OCI-LY1 (cell line): ENCODE measurements around the gene ARHGAP22.
"Not testable (repeated sequence)": the region's sequence is repeated elsewhere in the genome, so short reads cannot be mapped to it uniquely, and the experiment has no call there.

Experiments used
- H2AFZ ChIP-seq: fragments of 200-600 bp; sonication (generic), shearing (Covaris generic); 2 replicates; pipeline ENCODE4 v1.6.0; 2014; ENCODE audit warnings: antibody characterized with exemption, mild to moderate bottlenecking, low read length
- H3F3A ChIP-seq: fragments of 200-600 bp; sonication (generic), shearing (Covaris generic); 2 replicates; pipeline ENCODE4 v1.6.0; 2014; ENCODE audit warnings: mild to moderate bottlenecking, antibody characterized with exemption, low read length, moderate library complexity; ENCODE audit not compliant: insufficient read depth
- H3K27ac ChIP-seq: fragments of 200-600 bp; sonication (generic); 2 replicates; pipeline ENCODE4 v1.5.1; 2014; ENCODE audit warnings: low read length, mixed run types, mild to moderate bottlenecking, low read depth; ENCODE audit not compliant: poor library complexity, severe bottlenecking
- H3K27me3 ChIP-seq: fragments of 200-600 bp; sonication (generic); 2 replicates; pipeline ENCODE4 v1.6.0; 2014; ENCODE audit warnings: antibody characterized with exemption, mild to moderate bottlenecking, low read length, moderate library complexity; ENCODE audit not compliant: insufficient read depth
- H3K36me3 ChIP-seq: fragments of 200-600 bp; sonication (generic); 2 replicates; pipeline ENCODE4 v1.6.1; 2014; ENCODE audit warnings: mild to moderate bottlenecking, antibody characterized with exemption, low read length, moderate library complexity, mixed read lengths; ENCODE audit not compliant: insufficient read depth
- H3K4me1 ChIP-seq: fragments of 200-600 bp; sonication (generic); 2 replicates; pipeline ENCODE4 v1.5.1; 2014; ENCODE audit warnings: mild to moderate bottlenecking, low read length, moderate library complexity; ENCODE audit not compliant: insufficient read depth, severe bottlenecking
- H3K4me2 ChIP-seq: fragments of 200-600 bp; sonication (generic), shearing (Covaris generic); 2 replicates; pipeline ENCODE4 v1.6.1; 2014; ENCODE audit warnings: low read length
- H3K4me3 ChIP-seq: fragments of 200-600 bp; sonication (generic); 2 replicates; pipeline ENCODE4 v1.5.1; 2014; ENCODE audit warnings: low read length, low read depth, mild to moderate bottlenecking, mixed read lengths; ENCODE audit not compliant: poor library complexity, severe bottlenecking
- H3K79me2 ChIP-seq: fragments of 200-600 bp; shearing (Covaris generic); 2 replicates; pipeline ENCODE4 v1.6.1; 2016; ENCODE audit warnings: mixed run types, low read length, mixed read lengths; ENCODE audit not compliant: insufficient read depth
- H3K9ac ChIP-seq: fragments of 200-600 bp; sonication (generic), shearing (Covaris generic); 2 replicates; pipeline ENCODE4 v1.6.1; 2014; ENCODE audit warnings: mild to moderate bottlenecking, low read length, mixed read lengths
- H3K9me2 ChIP-seq: fragments of 200-600 bp; sonication (generic), shearing (Covaris generic); 2 replicates; pipeline ENCODE4 v1.6.1; 2014; ENCODE audit warnings: low read depth, mild to moderate bottlenecking, low read length, mixed read lengths
- H3K9me3 ChIP-seq: fragments of 200-600 bp; shearing (Covaris generic); 2 replicates; pipeline ENCODE4 v1.6.1; 2014; ENCODE audit warnings: low read length, mixed read lengths
- H4K20me1 ChIP-seq: fragments of 200-600 bp; sonication (generic), shearing (Covaris generic); 2 replicates; pipeline ENCODE4 v1.6.0; 2016; ENCODE audit warnings: mild to moderate bottlenecking, low read length; ENCODE audit not compliant: insufficient read depth
- CTCF ChIP-seq: fragments of 200-600 bp; sonication (generic), shearing (Covaris generic); IDR thresholded peaks from 2 replicates; pipeline ENCODE4 v1.5.1; 2017; ENCODE audit warnings: mild to moderate bottlenecking, antibody characterized with exemption, low read length, moderate library complexity, mixed read lengths
- EZH2 ChIP-seq: fragments of 200-600 bp; sonication (generic), shearing (Covaris generic); IDR thresholded peaks from 2 replicates; pipeline ENCODE4 v1.8.0; 2017; ENCODE audit warnings: borderline replicate concordance, mixed run types, mild to moderate bottlenecking, antibody characterized with exemption, low read length, moderate library complexity, mixed read lengths

The ARHGAP22 gene

GRCh38 chr10:48429309-48429708 is 175.6 kb downstream of the ARHGAP22 start:
- Histone ChIP-seq H3K27ac (no peak overlapping the region), H3K79me2 (no peaks in the 10 kb centered on the region), H4K20me1 (no peaks in the 10 kb centered on the region), H2AFZ (no peak overlapping the region), H3K36me3 (no peaks in the 10 kb centered on the region), H3K9me2 (no peaks in the 10 kb centered on the region), H3K9ac (no peak overlapping the region), H3K4me2 (no peak overlapping the region), H3K4me1 (no peaks in the 10 kb centered on the region), H3K4me3 (no peak overlapping the region), H3F3A (no peaks in the 10 kb centered on the region), H3K9me3 (no peaks in the 10 kb centered on the region), H3K27me3 (no peaks in the 10 kb centered on the region)
- TF ChIP-seq EZH2 (no peak), CTCF (no peak)

- H3K36me3 ChIP-seq, result no peaks in the 10 kb centered on the region
- H3K9ac ChIP-seq, result no peak overlapping the region
- no peak overlapping the region for H3K4me2 ChIP-seq
- H3F3A ChIP-seq, result no peaks in the 10 kb centered on the region
- no peak overlapping the region for H3K27ac ChIP-seq
- no peaks in the 10 kb centered on the region for H3K4me1 ChIP-seq
- H3K9me3 ChIP-seq, result no peaks in the 10 kb centered on the region
- no peaks in the 10 kb centered on the region for H3K9me2 ChIP-seq
- no peaks in the 10 kb centered on the region for H3K79me2 ChIP-seq
- no peak overlapping the region for H3K4me3 ChIP-seq
- TF ChIP-seq EZH2 (no peak), CTCF (no peak)
- H2AFZ ChIP-seq, result no peak overlapping the region
- no peaks in the 10 kb centered on the region for H4K20me1 ChIP-seq
- H3K27me3 ChIP-seq, result no peaks in the 10 kb centered on the region
Measured at GRCh38 chr10:48428896-48429295, 176.0 kb downstream of the ARHGAP22 start.

- no peaks in the 10 kb centered on the region for H3K4me1 ChIP-seq
- H3F3A ChIP-seq, result no peaks in the 10 kb centered on the region
- no peak overlapping the region for H3K4me2 ChIP-seq
- H3K27ac ChIP-seq, result no peak overlapping the region
- H2AFZ ChIP-seq, result no peak overlapping the region
- H3K4me3 ChIP-seq, result no peak overlapping the region
- no peaks in the 10 kb centered on the region for H3K9me3 ChIP-seq
- no peaks in the 10 kb centered on the region for H3K36me3 ChIP-seq
- H4K20me1 ChIP-seq, result no peaks in the 10 kb centered on the region
- H3K9ac ChIP-seq, result no peak overlapping the region
- no peaks in the 10 kb centered on the region for H3K79me2 ChIP-seq
- no peaks in the 10 kb centered on the region for H3K9me2 ChIP-seq
- no peaks in the 10 kb centered on the region for H3K27me3 ChIP-seq
- TF ChIP-seq EZH2 (no peak), CTCF (no peak)
Measured at GRCh38 chr10:48423884-48424283, 181.0 kb downstream of the ARHGAP22 start.

GRCh38 chr10:48421862-48422261 is 183.0 kb downstream of the ARHGAP22 start:
- H3K9me2 ChIP-seq, H3K27me3 ChIP-seq, H3K4me3 ChIP-seq, H3K79me2 ChIP-seq, H3K36me3 ChIP-seq, H3F3A ChIP-seq, H3K9me3 ChIP-seq, H3K4me2 ChIP-seq, H2AFZ ChIP-seq, H3K4me1 ChIP-seq, H4K20me1 ChIP-seq, H3K27ac ChIP-seq, H3K9ac ChIP-seq: not testable (repeated sequence)
